Activated gamma-delta T cell treated with anti-CD3 and anti-CD28 coated beads, Interleukin-2, amount 50 U/mL, for 16 hours (primary cell): Measurements from ENCODE around the gene QDPR.
A peak's percentile ranks its signal among the peaks of the same experiment; 100 is the strongest.
"Not testable (repeated sequence)": the region's sequence is repeated elsewhere in the genome, so short reads cannot be mapped to it uniquely, and the experiment has no call there.

Experiments
- DNase-seq: peaks from one replicate; pipeline ENCODE4 v3.0.0-alpha.2; 2020; ENCODE audit warnings: low read depth

Gene QDPR

DNA sequence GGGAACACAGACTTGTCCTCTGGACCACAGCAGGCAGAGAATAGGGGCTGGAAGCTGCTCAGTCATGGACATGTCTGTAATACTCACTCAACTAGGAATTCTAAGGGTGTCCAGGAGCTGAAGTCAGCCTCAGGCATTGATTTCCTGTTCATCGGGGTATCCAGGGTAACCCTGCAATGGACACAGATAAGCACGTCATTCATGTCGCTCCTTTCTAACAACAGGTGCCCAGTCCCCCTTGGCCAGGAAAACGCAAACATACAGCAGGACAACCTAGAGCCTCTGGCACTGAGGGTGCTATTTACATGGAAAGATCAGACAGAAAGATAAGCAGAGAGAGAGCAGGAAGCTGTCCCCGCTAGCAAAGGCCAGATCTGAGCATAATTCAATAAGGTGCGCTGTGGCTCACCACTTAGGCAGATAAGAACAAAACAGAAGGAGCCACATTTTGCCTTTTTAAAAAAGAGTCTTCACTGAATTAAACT lies 21.3 kb downstream of the QDPR start:
- no peak for DNase-seq

DNA sequence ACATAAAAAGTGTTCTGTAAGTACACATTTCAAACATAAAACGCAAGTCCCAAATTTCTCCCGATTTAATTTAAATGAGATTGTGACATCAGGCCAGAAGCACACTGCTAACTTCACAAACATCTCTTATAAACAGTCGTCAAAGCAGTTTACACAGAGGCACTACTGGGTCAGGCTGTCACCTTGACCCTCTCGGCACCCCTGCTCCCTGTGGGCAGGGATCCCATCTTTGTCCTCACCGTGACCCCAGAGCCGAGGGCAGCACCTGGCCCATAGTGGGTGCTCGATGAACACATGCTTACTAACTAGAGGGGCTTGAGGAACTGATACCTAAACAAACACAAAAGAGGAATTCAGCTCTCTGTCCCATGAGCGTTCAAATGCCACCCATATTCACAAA lies 22.2 kb downstream of the QDPR start:
- DNase-seq, result no peak

DNA sequence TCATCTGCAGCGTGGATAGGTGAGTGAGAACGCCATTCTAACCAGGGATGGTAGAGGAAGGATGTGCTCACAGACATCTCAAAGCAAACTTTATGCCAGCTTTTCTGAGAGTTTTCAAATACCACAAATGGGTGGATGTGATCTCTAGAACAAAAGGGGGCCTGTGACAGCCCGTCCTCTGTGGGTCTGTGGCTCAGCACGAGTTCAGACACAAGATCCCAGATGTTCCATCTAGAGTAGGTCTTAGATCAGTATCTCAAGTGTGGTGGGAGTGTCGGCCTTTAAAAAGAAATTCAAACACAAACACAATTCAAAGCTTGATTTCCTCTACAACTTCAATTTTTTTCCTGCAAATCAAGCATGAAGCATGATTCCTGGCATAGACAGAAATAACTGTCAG lies 22.8 kb downstream of the QDPR start:
- DNase-seq, result no peak

DNA sequence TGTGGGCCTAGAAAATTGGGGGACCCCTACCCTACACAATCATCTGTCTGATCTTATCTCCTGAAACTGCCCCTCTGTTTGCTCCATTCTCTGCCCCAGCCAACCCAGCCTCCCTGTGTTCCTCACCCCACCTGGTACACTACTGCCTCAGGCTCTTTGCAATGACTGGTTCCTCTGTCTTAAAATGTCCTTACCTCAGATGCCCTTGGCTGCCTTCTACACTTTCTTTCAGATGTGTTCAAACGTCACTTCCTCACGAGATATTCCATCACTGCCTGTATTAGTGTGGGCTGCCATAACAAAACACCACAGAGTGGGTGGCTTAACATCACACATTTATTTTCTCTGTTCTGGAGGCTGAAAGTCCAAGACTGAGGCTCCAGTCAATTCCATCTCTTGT lies 29.2 kb downstream of the QDPR start:
- DNase-seq, result no peak

DNA sequence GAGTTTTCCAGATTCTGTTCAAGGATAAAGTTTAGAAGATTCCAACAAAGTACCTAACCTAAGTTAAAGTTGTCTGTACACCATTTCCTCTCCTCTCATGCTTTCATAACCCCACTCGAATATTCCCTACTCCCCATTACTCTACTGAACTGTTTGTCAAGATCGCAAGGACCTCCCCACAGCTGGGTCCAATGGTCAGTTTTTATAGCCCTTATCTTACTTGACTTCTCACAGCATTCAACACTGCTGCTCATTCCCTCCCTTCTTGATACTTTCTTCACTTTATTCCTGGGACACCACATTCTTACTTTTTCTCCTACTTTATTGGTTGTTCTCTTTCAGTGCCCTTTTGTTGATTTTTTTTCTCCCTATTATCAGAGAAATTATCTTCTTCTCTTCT lies 30.9 kb downstream of the QDPR start:
- no peak for DNase-seq

DNA sequence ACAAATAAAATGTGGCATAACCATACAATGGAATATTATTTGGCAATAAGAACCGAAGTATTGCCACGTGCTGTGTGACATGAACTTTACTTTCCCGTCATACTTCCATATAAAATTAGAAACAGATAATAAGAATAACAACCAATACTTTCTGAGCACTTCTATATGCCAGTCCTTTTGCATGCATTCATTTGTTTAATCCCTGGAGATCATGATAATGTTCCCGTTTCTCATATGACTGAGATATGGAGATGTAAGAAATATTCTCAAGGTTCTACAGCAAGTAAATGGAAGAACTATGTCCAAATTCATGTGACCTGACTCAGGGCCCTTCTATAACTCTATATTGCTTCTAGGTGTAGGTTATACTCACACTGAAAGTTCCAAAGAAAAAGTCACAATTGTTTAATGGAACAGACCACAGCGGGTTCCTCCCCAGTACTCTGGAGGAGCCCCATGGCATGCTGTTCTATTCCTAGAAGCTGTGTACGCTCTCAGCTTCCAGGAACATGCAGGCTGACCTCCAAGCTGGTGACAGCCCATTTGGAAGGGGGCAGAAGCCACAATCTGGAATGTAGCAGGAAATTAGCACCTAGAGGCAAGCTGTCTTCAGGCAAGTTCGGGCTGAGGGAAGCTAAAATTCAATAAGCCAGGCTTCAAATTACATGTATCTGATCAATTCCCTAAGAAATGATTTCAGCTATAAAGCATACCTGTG lies 31.5 kb downstream of the QDPR start:
- no peak for DNase-seq

DNA sequence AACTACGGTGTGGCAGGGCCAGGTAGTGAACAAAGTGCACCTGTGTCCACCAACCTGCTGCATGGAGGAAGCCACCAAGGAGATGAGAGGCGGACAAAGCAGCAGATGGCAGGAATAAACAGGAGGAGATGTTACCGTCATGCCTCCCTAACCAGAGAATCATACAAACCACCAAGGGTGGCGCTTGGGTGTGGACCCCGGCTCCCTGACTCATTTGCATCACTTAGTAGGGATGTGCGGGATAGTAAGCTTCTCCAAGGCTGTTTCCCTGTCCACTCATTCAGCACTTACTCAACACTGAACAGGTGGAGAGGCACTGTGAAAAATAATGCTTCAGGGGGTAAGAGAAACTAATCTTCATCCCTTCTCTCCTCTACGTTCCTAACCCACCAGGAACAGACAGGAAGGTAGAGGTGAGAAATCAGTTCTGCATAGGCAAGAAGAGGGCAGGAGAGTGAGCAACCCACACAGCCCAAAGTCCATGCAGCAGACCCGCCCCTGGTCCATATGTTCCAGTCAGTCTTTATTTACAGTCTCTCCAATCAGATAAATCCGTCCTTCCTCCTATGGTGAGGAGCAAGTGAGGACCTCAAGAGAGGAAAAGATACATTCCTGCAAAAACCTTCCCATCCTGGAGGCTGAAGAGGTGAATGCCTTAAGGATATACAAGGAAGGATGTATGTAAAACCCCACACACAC lies 34.0 kb downstream of the QDPR start:
- DNase-seq, result no peak

DNA sequence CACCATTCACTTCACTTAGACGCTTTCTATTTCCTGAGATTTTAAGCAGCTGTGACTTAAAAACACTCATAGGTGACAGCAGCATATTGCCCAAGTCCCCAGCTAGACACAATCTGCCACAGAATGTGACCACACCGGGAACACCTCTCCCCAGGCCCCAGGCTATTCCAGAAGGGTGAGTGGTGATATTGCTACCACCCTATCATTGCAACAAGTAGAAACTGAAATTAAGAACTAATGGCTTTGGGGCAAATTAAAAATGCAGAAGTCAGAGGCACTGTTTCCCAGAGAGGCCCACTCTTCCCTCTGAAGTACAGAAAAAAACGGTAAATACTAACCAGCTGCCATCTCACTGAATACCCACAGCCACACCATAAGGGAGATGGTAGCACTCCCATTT lies 35.0 kb downstream of the QDPR start:
- DNase-seq, result no peak

DNA sequence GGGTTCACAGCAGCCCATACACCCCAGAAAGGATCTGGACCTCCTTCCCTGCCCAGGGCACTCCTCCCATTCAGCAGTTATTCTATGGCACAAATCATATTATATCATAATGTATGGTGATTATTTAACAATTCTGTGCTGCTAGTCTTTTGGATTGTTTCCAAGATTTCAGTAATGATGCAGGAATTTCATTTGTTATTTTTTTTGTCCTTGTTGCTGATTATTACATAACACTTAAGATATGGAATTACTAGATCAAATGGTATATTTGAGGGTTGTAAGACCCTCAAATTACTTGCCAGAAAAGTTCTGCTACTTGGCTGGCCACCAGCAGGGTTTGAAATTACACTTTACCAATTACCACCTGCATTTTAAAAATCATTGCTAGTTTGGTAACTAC lies 36.4 kb downstream of the QDPR start:
- no peak for DNase-seq

DNA sequence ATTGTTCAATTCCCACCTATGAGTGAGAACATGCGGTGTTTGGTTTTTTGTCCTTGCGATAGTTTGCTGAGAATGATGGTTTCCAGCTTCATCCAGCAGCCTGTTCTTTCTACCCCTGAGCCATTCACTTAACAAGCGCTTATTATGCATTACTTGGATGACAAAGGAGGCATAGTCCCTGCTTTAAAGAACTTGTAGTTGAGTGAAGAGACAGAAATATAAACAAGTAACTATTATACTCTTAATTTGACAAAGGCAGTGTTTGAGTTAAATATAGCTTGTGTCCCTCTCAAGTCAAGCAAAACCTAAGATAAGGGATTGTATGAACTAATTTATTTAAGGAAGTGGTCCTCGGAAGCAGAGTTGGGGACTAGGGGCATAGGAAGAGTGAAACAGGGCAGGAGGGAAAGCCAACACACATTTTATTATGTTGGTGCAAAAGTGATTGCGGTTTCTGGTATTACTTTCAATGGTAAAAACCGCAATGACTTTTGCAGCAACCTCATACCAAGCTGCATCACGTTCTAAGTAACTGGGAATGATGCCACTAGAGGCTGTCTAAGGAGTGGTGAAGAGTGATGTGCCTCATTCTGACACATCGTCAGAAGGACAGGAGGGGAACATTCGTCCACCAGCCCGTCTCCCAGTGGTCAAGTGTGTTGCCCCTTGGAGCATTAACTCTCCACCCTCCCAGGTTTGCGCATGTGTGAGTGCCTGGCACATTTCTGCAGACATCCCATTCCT lies 41.8 kb downstream of the QDPR start:
- no peak for DNase-seq

DNA sequence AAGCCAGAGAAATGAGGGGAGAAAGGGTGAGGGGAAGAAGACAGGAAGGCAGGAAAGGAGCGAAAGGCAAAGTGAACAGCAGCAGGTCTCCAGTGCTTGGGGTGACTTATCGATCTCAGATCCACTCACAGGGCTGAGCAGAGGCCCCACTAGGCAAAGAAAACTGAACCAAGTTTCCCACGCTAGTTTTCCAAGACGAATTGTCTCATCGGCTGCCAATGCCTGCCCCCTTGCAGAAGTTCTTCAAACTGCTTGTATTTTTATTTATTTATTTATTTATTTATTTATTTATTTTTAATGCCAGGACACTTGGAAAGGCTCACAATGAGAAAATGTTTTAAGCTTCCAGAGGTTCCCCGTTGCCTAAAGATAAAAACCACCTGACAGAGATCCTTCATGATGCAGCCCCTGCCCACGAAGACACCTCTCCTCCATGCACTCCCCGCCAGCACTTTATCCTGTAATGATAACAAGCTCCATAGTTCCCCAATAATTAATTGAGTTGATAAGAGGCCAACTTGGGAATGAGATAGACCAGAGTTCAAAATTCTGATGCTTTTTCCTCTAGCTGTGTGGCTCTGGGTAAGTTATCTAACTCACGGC lies 43.2 kb downstream of the QDPR start:
- DNase-seq, result no peak

DNA sequence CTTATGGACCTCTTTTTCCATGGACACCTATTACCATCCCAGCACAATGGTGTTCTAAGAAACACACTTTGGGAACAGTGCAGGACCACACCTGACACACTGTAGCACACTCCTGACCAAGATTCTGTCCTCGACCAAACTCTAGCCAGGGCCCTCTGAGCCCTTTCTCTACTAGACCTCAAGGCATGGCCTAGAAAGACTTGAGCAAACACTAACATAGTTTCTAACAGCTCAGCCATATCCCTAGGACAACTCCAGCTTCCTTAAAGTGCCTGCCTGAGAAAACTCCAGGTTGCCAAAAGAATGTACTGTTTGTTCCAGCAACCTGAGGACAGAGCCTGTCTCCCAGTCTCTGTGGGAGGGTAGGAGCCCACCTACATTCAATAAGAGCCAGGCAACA lies 48.3 kb downstream of the QDPR start:
- DNase-seq, result no peak

DNA sequence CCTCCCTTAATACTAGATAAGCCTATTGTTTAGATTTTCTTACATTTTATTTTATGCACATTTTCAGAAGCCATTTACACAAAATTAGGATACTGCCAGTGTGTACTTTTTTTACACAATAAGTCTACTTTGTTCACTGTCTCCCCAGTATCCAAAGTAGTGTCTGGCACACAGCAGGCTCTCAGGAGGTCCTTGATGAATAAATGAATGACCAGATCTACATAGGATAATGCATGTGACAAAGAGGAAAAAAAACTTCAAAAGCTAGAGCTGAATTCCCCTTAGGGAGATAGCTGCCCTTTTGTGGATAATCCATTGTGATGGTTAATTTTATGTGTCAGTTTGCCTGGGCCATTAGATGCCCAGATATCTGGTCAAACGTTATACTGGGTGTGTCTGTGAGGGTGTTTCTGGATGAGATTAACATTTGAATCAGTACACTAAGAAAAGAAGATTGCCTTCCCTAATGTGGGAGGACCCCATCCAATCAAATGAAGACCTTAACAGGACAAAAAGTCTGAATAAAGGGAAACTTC lies 61.6 kb downstream of the QDPR start:
- DNase-seq, result no peak

DNA sequence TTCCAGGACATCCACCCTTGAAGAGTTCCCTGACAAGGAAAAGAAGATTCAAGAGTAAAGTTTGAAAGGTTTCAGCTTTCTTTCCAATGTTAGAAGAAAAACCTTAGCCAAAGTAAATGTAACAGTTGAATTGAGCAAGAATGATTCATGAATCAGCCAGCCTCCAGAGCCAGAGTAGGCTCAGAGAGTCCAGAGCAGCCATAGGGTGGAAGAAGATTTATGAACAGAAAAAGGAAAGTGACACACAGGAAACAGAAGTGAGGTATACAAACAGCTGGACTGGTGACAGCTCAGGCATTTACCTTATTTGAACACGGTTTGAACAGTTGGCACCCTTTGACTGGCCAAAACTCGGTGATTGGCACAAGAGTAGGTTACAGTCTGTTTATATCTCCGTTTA lies 63.2 kb downstream of the QDPR start:
- no peak for DNase-seq

DNA sequence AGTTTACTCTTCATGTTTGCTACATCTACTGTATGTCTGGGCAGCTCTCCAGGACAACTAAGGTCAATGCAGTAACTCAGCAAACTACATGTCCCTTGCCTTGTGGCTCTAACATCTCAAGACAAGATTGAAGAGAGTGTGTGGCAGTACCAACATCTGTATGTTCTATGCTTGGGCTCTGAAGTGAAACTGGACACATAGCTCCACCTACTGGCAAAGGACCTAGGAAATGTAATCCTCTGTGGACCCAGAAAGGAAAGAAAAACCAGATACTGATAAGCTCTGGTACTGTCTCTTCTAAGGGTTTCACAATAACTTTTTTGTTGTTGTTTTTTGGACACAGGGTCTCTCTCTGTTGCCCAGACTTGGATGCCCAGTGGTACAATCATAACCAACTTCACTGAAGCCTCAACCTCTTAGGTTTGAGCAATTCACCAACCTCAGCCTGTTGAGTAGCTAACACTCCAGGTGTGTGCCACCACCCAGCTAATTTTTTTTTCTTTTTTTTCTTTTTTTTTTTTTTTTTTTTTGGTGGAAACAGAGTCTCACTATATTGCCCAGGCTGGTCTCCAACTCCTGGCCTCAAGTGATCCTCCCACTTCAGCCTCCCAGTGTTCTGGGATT lies 64.1 kb downstream of the QDPR start:
- DNase-seq, result peak; percentile 28

DNA sequence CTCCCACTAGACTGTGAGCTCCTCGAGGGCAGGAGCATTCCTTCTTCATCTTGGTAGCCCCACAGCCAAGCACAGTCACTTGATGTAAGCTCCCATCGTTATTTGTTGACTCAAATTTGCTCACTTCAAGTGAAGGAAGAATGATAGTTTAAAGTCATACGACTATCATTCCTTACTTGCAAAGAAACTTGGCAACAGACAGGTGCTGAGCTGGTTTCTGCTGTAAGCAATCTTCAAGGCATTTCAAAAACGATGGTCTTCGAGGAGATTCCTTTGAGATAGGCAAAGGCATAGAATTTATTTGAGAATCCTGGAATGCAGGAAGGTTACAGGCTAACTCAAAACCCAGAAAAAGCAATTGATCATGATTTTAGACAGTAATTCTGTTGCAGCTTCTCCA lies 64.8 kb downstream of the QDPR start:
- no peak for DNase-seq

DNA sequence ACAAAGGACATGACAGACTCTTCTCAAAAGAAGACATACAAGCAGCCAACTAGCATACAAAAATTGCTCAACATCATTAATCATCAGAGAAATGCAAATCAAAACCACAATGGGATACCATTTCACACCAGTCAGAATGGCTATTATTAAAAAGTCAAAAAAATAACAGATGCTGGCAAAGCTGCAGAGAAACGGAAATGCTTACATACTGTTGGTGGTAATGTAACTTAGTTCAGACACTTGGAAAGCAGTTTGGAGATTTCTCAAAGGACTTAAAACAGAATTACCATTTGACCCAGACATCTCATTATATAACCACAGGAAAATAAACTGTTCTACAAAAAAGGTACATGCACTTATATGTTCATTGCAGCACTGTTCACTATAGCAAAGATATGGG lies 69.4 kb downstream of the QDPR start:
- DNase-seq, result not testable (repeated sequence)

DNA sequence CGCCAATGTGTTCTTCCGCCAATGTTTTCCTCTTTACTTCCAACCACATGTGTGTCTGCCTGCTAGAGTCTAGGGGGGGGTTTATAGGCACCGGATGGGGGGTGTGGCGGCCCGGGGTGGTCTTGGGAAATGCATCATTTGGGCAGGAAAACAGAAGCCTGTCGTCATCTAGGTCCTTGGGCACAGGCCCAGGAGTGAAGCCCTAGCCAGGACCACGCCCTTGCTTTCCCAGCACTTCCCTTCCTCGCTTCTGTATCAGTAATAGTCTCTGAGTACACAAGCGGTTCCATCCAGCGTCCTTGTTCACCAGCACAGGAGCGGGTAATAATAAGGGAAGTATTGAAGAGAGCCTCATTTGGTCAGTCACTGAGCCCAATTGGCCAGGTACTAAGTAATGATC lies 74.5 kb downstream of the QDPR start:
- DNase-seq, result no peak

DNA sequence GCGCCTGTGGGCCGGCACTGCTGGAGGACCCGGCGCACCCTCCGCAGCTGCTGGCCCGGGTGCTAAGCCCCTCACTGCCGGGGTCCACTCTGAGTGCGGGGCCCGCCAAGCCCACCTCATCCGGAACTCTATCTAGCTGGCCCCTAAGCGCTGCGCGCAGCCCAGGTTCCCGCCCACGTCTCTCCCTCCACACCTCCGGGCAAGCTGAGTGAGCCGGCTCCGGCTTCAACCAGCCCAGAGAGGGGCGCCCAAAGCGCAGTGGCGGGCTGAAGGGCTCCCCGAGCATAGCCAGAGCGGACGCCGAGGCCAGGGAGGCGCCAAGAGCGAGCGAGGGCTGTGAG lies 75.2 kb downstream of the QDPR start:
- DNase-seq, result no peak
